H1 (cell line): Measurements from ENCODE around the gene CKM. TPM values are rescaled to one million over a fixed set of nuclear protein-coding genes. Genes with fewer than 3 reads are reported as not detected.

Experiments
- CTCF ChIA-PET: fragments of 300-600 bp; sonication (Branson Sonifier 250); formaldehyde crosslinking; loops from one replicate; lab custom pipeline; 2021; ENCODE audit not compliant: partially characterized antibody; lab: Charles Lee
- POLR2A ChIA-PET: fragments of 300-600 bp; sonication (Branson Sonifier 250); formaldehyde crosslinking; loops from one replicate; lab custom pipeline; 2021; ENCODE audit warnings: inconsistent platforms; ENCODE audit not compliant: partially characterized antibody; lab: Charles Lee
- DNase-seq, 2 experiments: peaks; one replicate each; pipeline versions ENCODE4 v3.0.0 to v3.0.0-alpha.2; 2010 to 2022; ENCODE audit warnings: low spot score in 2 of 2, low read depth in 1 of 2, mixed read lengths in 1 of 2
- FAIRE-seq: peaks from 2 replicates; lab custom pipeline; 2011; peaks lifted over from hg19 to GRCh38; lab: Jason Lieb, UNC
- H2AFZ ChIP-seq: 2 replicates; pipeline ENCODE4 v1.8.1; 2012; ENCODE audit warnings: low read length, inconsistent platforms
- H2AK5ac ChIP-seq: 2 replicates; pipeline ENCODE4 v1.6.1; 2013; ENCODE audit warnings: low read depth, low read length
- H2BK120ac ChIP-seq: replicated peaks from 2 replicates; pipeline ENCODE3; 2013; ENCODE audit warnings: low read depth, low read length, inconsistent platforms
- H2BK12ac ChIP-seq: 2 replicates; pipeline ENCODE4 v1.6.1; 2013; ENCODE audit warnings: low read depth, low read length
- H2BK15ac ChIP-seq: 2 replicates; pipeline ENCODE4 v1.6.1; 2013; ENCODE audit warnings: low read length
- H2BK20ac ChIP-seq: 2 replicates; pipeline ENCODE4 v1.6.1; 2013; ENCODE audit warnings: low read length
- H2BK5ac ChIP-seq: 2 replicates; pipeline ENCODE4 v1.6.1; 2013; ENCODE audit warnings: low read depth, low read length
- H3K14ac ChIP-seq: 2 replicates; pipeline ENCODE4 v1.6.1; 2013; ENCODE audit warnings: inconsistent platforms; ENCODE audit not compliant: insufficient read length
- H3K18ac ChIP-seq: 2 replicates; pipeline ENCODE4 v1.6.1; 2013; ENCODE audit warnings: low read length; ENCODE audit errors: extremely low read depth
- H3K23ac ChIP-seq: 2 replicates; pipeline ENCODE4 v1.6.1; 2013; ENCODE audit warnings: inconsistent platforms; ENCODE audit not compliant: insufficient read length
- H3K23me2 ChIP-seq: 2 replicates; pipeline ENCODE4 v1.6.1; 2013; ENCODE audit warnings: low read depth, low read length
- H3K27ac ChIP-seq: 2 replicates; pipeline ENCODE4 v1.6.1; 2011; ENCODE audit warnings: low read depth, low read length, inconsistent platforms
- H3K27me3 ChIP-seq, 4 experiments: replicated peaks in 1 of 4; 1 replicate in 1 of 4; 2 replicates in 3 of 4; pipeline versions ENCODE4 v1.6.1 to v1.8.1; 2011 to 2013; ENCODE audit warnings: low read length in 3 of 4, mild to moderate bottlenecking in 3 of 4, inconsistent platforms in 2 of 4, mixed read lengths in 2 of 4, moderate library complexity in 1 of 4; ENCODE audit not compliant: control insufficient read depth in 3 of 4, insufficient read depth in 3 of 4; ENCODE audit errors: extremely low read depth in 1 of 4
- H3K36me3 ChIP-seq, 4 experiments: 2 replicates each; pipeline versions ENCODE4 v1.6.1 to v1.8.1; 2011 to 2013; ENCODE audit warnings: mild to moderate bottlenecking in 4 of 4, low read length in 3 of 4, moderate library complexity in 2 of 4, control low read depth in 1 of 4, inconsistent platforms in 1 of 4; ENCODE audit not compliant: insufficient read depth in 4 of 4, control insufficient read depth in 2 of 4
- H3K4ac ChIP-seq: replicated peaks from 2 replicates; pipeline ENCODE3; 2013; ENCODE audit warnings: low read length, low read depth, mixed read lengths, inconsistent platforms; ENCODE audit not compliant: insufficient read length
- H3K4me1 ChIP-seq, 4 experiments: replicated peaks in 1 of 4; 1 replicate in 1 of 4; 2 replicates in 3 of 4; pipeline versions ENCODE4 v1.6.1 to v1.8.1; 2011 to 2013; ENCODE audit warnings: low read length in 3 of 4, inconsistent platforms in 2 of 4, mixed read lengths in 1 of 4; ENCODE audit not compliant: insufficient read depth in 4 of 4, control insufficient read depth in 3 of 4
- H3K4me2 ChIP-seq, 2 experiments: 2 replicates each; pipeline versions ENCODE4 v1.6.1 to v1.8.1; 2011 to 2013; ENCODE audit warnings: low read depth in 2 of 2, low read length in 2 of 2, control low read depth in 1 of 2, inconsistent platforms in 1 of 2, mild to moderate bottlenecking in 1 of 2; ENCODE audit not compliant: insufficient read depth in 1 of 2
- H3K4me3 ChIP-seq, 4 experiments: fragments of 200-600, 300-600 bp in 1 of 4; sonication (generic), shearing (Covaris generic), sonication (Bioruptor Twin) in 1 of 4; 2 replicates each; pipeline versions ENCODE4 v1.5.1 to v1.8.1; 2011 to 2016; ENCODE audit warnings: low read length in 4 of 4, low read depth in 3 of 4, control low read depth in 2 of 4, inconsistent platforms in 2 of 4, mild to moderate bottlenecking in 2 of 4, mixed read lengths in 1 of 4, moderate library complexity in 1 of 4; ENCODE audit not compliant: insufficient read depth in 2 of 4; ENCODE audit errors: extremely low read depth in 1 of 4
- H3K56ac ChIP-seq: replicated peaks from 2 replicates; pipeline ENCODE3; 2013; ENCODE audit warnings: low read depth, mild to moderate bottlenecking, mixed read lengths, low read length, inconsistent platforms; ENCODE audit not compliant: insufficient read length
- H3K79me1 ChIP-seq: 2 replicates; pipeline ENCODE4 v1.6.1; 2013; ENCODE audit warnings: low read depth, low read length, control low read depth
- H3K79me2 ChIP-seq, 2 experiments: 2 replicates each; pipeline versions ENCODE4 v1.6.1 to v1.8.1; 2012 to 2013; ENCODE audit warnings: low read length in 2 of 2, mild to moderate bottlenecking in 2 of 2, inconsistent platforms in 1 of 2; ENCODE audit not compliant: insufficient read depth in 2 of 2, control insufficient read depth in 1 of 2
- H3K9ac ChIP-seq, 4 experiments: replicated peaks in 1 of 4; 1 replicate in 1 of 4; 2 replicates in 3 of 4; pipeline versions ENCODE4 v1.6.1 to v1.8.1; 2011 to 2013; ENCODE audit warnings: low read depth in 3 of 4, low read length in 3 of 4, control low read depth in 2 of 4, mild to moderate bottlenecking in 2 of 4, moderate library complexity in 2 of 4, inconsistent platforms in 1 of 4; ENCODE audit errors: extremely low read depth in 1 of 4
- H3K9me3 ChIP-seq, 2 experiments: 2 replicates each; pipeline versions ENCODE4 v1.6.1 to v1.8.1; 2012 to 2013; ENCODE audit warnings: mild to moderate bottlenecking in 2 of 2, moderate library complexity in 2 of 2, control low read depth in 1 of 2, inconsistent platforms in 1 of 2, low read depth in 1 of 2, low read length in 1 of 2, mixed read lengths in 1 of 2; ENCODE audit not compliant: insufficient read depth in 2 of 2
- H4K20me1 ChIP-seq, 2 experiments: replicated peaks in 1 of 2; 2 replicates each; pipeline versions ENCODE3 to v1.8.1; 2011 to 2013; ENCODE audit warnings: inconsistent platforms in 2 of 2, low read length in 2 of 2, mild to moderate bottlenecking in 1 of 2; ENCODE audit not compliant: insufficient read depth in 2 of 2, control insufficient read depth in 1 of 2
- H4K5ac ChIP-seq: 2 replicates; pipeline ENCODE4 v1.6.1; 2013; ENCODE audit warnings: low read length, low read depth, mixed read lengths, inconsistent platforms; ENCODE audit not compliant: insufficient read length
- H4K8ac ChIP-seq: 2 replicates; pipeline ENCODE4 v1.8.0; 2013; ENCODE audit warnings: mild to moderate bottlenecking, moderate library complexity, low read length, inconsistent platforms; ENCODE audit not compliant: insufficient read depth; ENCODE audit errors: extremely low read depth
- H4K91ac ChIP-seq: replicated peaks from 2 replicates; pipeline ENCODE3; 2013; ENCODE audit warnings: low read length, mixed read lengths, inconsistent platforms; ENCODE audit not compliant: insufficient read length
- ATF2 ChIP-seq: IDR thresholded peaks from 2 replicates; pipeline ENCODE4 v1.6.1; 2012; ENCODE audit warnings: low read length, inconsistent platforms
- BRCA1 ChIP-seq: IDR thresholded peaks from 2 replicates; pipeline ENCODE4 v1.6.1; 2012; ENCODE audit warnings: low read depth, low read length, improper control_type of control experiment
- EGR1 ChIP-seq: IDR thresholded peaks from 2 replicates; pipeline ENCODE4 v1.6.1; 2011; ENCODE audit warnings: low read depth, low read length, borderline replicate concordance
- EP300 ChIP-seq, 2 experiments: IDR thresholded peaks; 1 replicate in 1 of 2; 2 replicates in 1 of 2; pipeline ENCODE4 v1.6.1; 2011 to 2012; ENCODE audit warnings: low read depth in 2 of 2, low read length in 2 of 2, mild to moderate bottlenecking in 2 of 2, borderline replicate concordance in 1 of 2, inconsistent platforms in 1 of 2, moderate library complexity in 1 of 2
- GTF2F1 ChIP-seq: IDR thresholded peaks from 2 replicates; pipeline ENCODE4 v1.6.1; 2012; ENCODE audit warnings: low read depth, low read length, improper control_type of control experiment, borderline replicate concordance
- JUN ChIP-seq: IDR thresholded peaks from 2 replicates; pipeline ENCODE4 v1.6.1; 2011; ENCODE audit warnings: low read depth, mild to moderate bottlenecking, improper control_type of control experiment, low read length
- KDM1A ChIP-seq: fragments of 200-600, 300-600 bp; sonication (generic); IDR thresholded peaks from 2 replicates; pipeline ENCODE4 v1.7.1; 2016; ENCODE audit warnings: mild to moderate bottlenecking, low read length, borderline replicate concordance
- KDM4A ChIP-seq: IDR thresholded peaks from one replicate; pipeline ENCODE4 v1.7.1; 2012; ENCODE audit warnings: low read depth, mild to moderate bottlenecking, moderate library complexity, low read length, inconsistent platforms; ENCODE audit not compliant: severe bottlenecking
- NRF1 ChIP-seq: IDR thresholded peaks from 2 replicates; pipeline ENCODE4 v1.6.1; 2011; ENCODE audit warnings: mild to moderate bottlenecking, low read depth, low read length, improper control_type of control experiment
- POU5F1 ChIP-seq: IDR thresholded peaks from 2 replicates; pipeline ENCODE4 v1.6.1; 2011; ENCODE audit warnings: low read depth, mild to moderate bottlenecking, low read length, moderate library complexity
- SRF ChIP-seq: IDR thresholded peaks from 2 replicates; pipeline ENCODE4 v1.6.1; 2011; ENCODE audit warnings: mild to moderate bottlenecking, low read depth, low read length, moderate library complexity
- TEAD4 ChIP-seq: IDR thresholded peaks from 2 replicates; pipeline ENCODE4 v1.6.1; 2012; ENCODE audit warnings: low read depth, low read length, inconsistent platforms, mixed read lengths
- WGBS, 2 experiments: shearing (Covaris generic) in 1 of 2; methylation state at CpG; one replicate each; pipeline versions ENCODE4 v1.1.6 to v1.1.7; 2013 to 2015; ENCODE audit warnings: low lambda C conversion rate in 2 of 2, mixed read lengths in 2 of 2, inconsistent platforms in 1 of 2, low coverage in 1 of 2, missing lambda C conversion rate in 1 of 2; ENCODE audit not compliant: insufficient replicate concordance in 2 of 2, insufficient coverage in 1 of 2, insufficient read length in 1 of 2; ENCODE audit errors: extremely low coverage in 1 of 2, missing lambda C conversion rate in 1 of 2; 5-methylcytosine and 5-hydroxymethylcytosine counted together
- polyA plus RNA-seq, 7 experiments: library from polyadenylated mRNA; depleted of rRNA in 3 of 7; stranded (reverse) in 5 of 7; unstranded in 2 of 7; fragments of >200 nt in 5 of 7; fragments of 200-250 nt in 2 of 7; gene quantifications; 1 replicate in 5 of 7; 2 replicates in 1 of 7; 4 replicates in 1 of 7; pipeline versions ENCODE4 v1.2.1 to v1.2.3, GENCODE V29; 2011 to 2013; ENCODE audit warnings: missing spikeins in 2 of 7, mixed read lengths in 2 of 7
- total RNA-seq: library from RNA; stranded (reverse); fragmentation: NEBNext Ultra II Directional; extraction: Animal tissue kit (Norgen Biotek cat#: 25700); gene quantifications from 2 replicates; pipeline ENCODE4 v1.2.1, GENCODE V29; 2021

CKM gene
- total and polyA plus RNA-seq, 2 of the 8 experiments (the other 6 are each of a cell fraction or from before 2014, with no cell fraction given): 0.08 TPM; not detected in 1

- no peak overlapping the region for H3K4me2 ChIP-seq
- H2BK12ac ChIP-seq: no peak overlapping the region
- H4K91ac ChIP-seq: no peak overlapping the region
- H4K5ac ChIP-seq: no peak overlapping the region
- no peak overlapping the region for H2AK5ac ChIP-seq
- no peak overlapping the region for H3K4ac ChIP-seq
- no peak overlapping the region for H2AFZ ChIP-seq
- H3K79me2 ChIP-seq: no peaks in the 10 kb centered on the region
- peaks cover 0 to 6% of the 10 kb centered on the region in 2 experiments for H4K20me1 ChIP-seq
- no peak overlapping the region for H3K9ac ChIP-seq
- no peak overlapping the region for H3K18ac ChIP-seq
- ChIA-PET POLR2A (interaction anchor here (0.9 kb wide), 1 partner anchor 62 kb away, joined by 4 read pairs; no protein-coding TSS in a partner anchor), CTCF (interaction anchor here (1.1 to 1.7 kb wide), 3 partner anchors 9 to 93 kb away, joined by 3 to 5 read pairs (median 3); no protein-coding TSS in a partner anchor)
- DNase-seq (no peak), FAIRE-seq (no peak)
- no peak overlapping the region for H3K14ac ChIP-seq
- H2BK20ac ChIP-seq: no peak overlapping the region
- no peak overlapping the region for H3K56ac ChIP-seq
- no peaks in the 10 kb centered on the region for H3K23me2 ChIP-seq
- H3K79me1 ChIP-seq: no peaks in the 10 kb centered on the region
- peaks cover 0 to 4% (median 1%) of the 10 kb centered on the region in 4 experiments; a peak in 3 of 8 replicates for H3K36me3 ChIP-seq
- no peaks in the 10 kb centered on the region for H3K4me1 ChIP-seq
- H2BK15ac ChIP-seq: no peak overlapping the region
- H3K4me3 ChIP-seq: no peak overlapping the region
- no peak overlapping the region for H2BK120ac ChIP-seq
- H4K8ac ChIP-seq: no peak overlapping the region
- H3K27me3 ChIP-seq: no peaks in the 10 kb centered on the region; a peak in 1 of 7 replicates
- no peak overlapping the region for H2BK5ac ChIP-seq
- 84% methylated on average over 4 of the region's 4 CpGs; no CpG with 5 or more reads in 1 of the 2 experiments for WGBS, 2 experiments
- no peaks in the 10 kb centered on the region for H3K9me3 ChIP-seq
- no peak overlapping the region for H3K23ac ChIP-seq
- no peak overlapping the region for H3K27ac ChIP-seq
- TF ChIP-seq ATF2: no peak
- no peak for TF ChIP-seq JUN
- TF ChIP-seq EGR1: no peak
- TF ChIP-seq BRCA1: no peak
- no peak for TF ChIP-seq GTF2F1
- no peak for TF ChIP-seq POU5F1
- no peak for TF ChIP-seq TEAD4
- TF ChIP-seq KDM1A: no peak
- no peak for TF ChIP-seq SRF
- TF ChIP-seq KDM4A: no peak
- TF ChIP-seq NRF1: no peak
- no peak for TF ChIP-seq EP300 (IDR thresholded peaks at IDR 0.05; ENCODE audit: borderline replicate concordance in 1 of 2, low read depth in 2 of 2, low read length in 2 of 2)
These were observed 29.0 kb downstream of the CKM start for GRCh38 chr19:45293682-45294081.
